Vagina (tissue), 2 donors: Measurements from ENCODE around the gene REXO1.

Experiments used
- POLR2A ChIP-seq, 2 donors: fragments of 450-650 bp; IDR thresholded peaks; one replicate each; pipeline ENCODE4 v1.6.1; 2017; ENCODE audit warnings: antibody characterized with exemption in 2 of 2, mild to moderate bottlenecking in 2 of 2, moderate library complexity in 2 of 2
- POLR2AphosphoS5 ChIP-seq, 2 donors: sonication (generic); formaldehyde crosslinking; IDR thresholded peaks; one replicate each; pipeline ENCODE4 v1.9.0; 2017; ENCODE audit warnings: antibody characterized with exemption in 2 of 2, mild to moderate bottlenecking in 2 of 2, low read depth in 1 of 2; ENCODE audit not compliant: insufficient read depth in 1 of 2
- TF ChIP-seq, protein P1 (sequence below), 3 experiments: fragments of 450-650 bp in 2 of 3; fragments of 200-600 bp in 1 of 3; sonication (generic) in 1 of 3; IDR thresholded peaks; one replicate each; pipeline ENCODE4 v1.5.1; 2017 to 2019; ENCODE audit warnings: antibody characterized with exemption in 3 of 3, mild to moderate bottlenecking in 2 of 3, moderate library complexity in 2 of 3

DNA sequence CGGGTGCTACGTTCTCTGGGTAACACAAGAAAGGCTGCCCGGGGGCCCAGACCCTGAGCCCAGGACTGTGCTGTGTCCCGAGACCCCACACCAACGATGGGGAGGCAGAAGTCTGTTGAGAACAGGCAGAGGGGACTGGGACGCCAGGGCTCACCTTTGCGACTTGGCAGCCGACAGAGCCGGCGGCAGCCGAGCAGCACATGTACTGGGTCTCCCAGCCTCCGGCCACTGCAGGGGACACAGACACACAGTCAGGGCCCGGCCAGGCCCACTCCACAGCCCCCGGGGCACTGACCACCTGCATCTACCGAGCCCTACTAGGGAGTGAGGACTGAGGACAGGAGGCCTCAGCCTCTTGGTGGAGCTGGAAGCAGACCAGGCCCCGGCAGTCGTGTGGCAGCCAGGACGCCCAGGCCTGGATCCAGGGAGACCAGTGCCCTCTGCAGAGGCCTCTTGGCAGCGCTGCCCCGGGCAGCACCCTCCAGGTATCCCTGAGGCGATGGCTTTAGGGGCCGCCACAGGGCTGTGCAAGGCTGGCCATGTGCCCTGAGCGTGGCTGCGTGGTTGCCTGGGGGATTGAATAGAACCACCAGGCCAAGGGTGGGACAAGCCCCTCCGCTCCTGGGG, 30.6 kb downstream of the REXO1 start:
- TF ChIP-seq POLR2A (IDR thresholded peaks at IDR 0.05): no peak
- TF ChIP-seq, protein P1, sequence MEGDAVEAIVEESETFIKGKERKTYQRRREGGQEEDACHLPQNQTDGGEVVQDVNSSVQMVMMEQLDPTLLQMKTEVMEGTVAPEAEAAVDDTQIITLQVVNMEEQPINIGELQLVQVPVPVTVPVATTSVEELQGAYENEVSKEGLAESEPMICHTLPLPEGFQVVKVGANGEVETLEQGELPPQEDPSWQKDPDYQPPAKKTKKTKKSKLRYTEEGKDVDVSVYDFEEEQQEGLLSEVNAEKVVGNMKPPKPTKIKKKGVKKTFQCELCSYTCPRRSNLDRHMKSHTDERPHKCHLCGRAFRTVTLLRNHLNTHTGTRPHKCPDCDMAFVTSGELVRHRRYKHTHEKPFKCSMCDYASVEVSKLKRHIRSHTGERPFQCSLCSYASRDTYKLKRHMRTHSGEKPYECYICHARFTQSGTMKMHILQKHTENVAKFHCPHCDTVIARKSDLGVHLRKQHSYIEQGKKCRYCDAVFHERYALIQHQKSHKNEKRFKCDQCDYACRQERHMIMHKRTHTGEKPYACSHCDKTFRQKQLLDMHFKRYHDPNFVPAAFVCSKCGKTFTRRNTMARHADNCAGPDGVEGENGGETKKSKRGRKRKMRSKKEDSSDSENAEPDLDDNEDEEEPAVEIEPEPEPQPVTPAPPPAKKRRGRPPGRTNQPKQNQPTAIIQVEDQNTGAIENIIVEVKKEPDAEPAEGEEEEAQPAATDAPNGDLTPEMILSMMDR (IDR thresholded peaks at IDR 0.05): no peak
- no peak for TF ChIP-seq POLR2AphosphoS5 (IDR thresholded peaks at IDR 0.05; ENCODE audit: insufficient read depth in 1 of 2, low read depth in 1 of 2)
